ENCODE results near the gene TMEM59.
"Not testable (repeated sequence)": the region's sequence is repeated elsewhere in the genome, so short reads cannot be mapped to it uniquely, and the experiment has no call there.

The TMEM59 gene

GRCh38 chr1:54024811-54025210 is 28.2 kb downstream of the TMEM59 start:
- POLR2A ChIA-PET; CTCF ChIA-PET; H3K4me3 ChIP-seq (ENCODE audit: control insufficient read depth in 1 of 7, extremely low read depth in 1 of 7, insufficient read depth in 4 of 7, low read depth in 2 of 7, low read length in 6 of 7); H3K9me3 ChIP-seq (ENCODE audit: control extremely low read depth in 1 of 5, control insufficient read depth in 4 of 5, insufficient read depth in 2 of 5, low read depth in 1 of 5, low read length in 4 of 5); H3K27me3 ChIP-seq (replicated peaks in 2 of 5; ENCODE audit: control insufficient read depth in 4 of 5, insufficient read depth in 5 of 5, low read length in 4 of 5); DNase-seq; H3K36me3 ChIP-seq (ENCODE audit: control insufficient read depth in 4 of 4, insufficient read depth in 4 of 4, low read length in 3 of 4); H3K27ac ChIP-seq (ENCODE audit: insufficient read depth in 1 of 2, low read depth in 1 of 2, low read length in 2 of 2, poor library complexity in 1 of 2, severe bottlenecking in 2 of 2); H3K4me1 ChIP-seq (ENCODE audit: control extremely low read depth in 1 of 4, control insufficient read depth in 4 of 4, insufficient read depth in 4 of 4, low read length in 3 of 4): not testable (repeated sequence)
- no CpG with 5 or more reads among the region's 1 CpG for WGBS (ENCODE audit: insufficient coverage)

GRCh38 chr1:54024358-54024757 is 28.6 kb downstream of the TMEM59 start:
- no peaks in the 10 kb centered on the region for H3K27me3 ChIP-seq (replicated peaks in 2 of 5; ENCODE audit: control insufficient read depth in 4 of 5, insufficient read depth in 5 of 5, low read length in 4 of 5)
- H3K36me3 ChIP-seq (ENCODE audit: control insufficient read depth in 4 of 4, insufficient read depth in 4 of 4, low read length in 3 of 4): peaks cover 0 to 8% (median 3%) of the 10 kb centered on the region in 4 experiments
- 92% methylated on average over 1 of the region's 2 CpGs for WGBS (ENCODE audit: insufficient coverage)
- no peak overlapping the region for H3K4me3 ChIP-seq (ENCODE audit: control insufficient read depth in 1 of 7, extremely low read depth in 1 of 7, insufficient read depth in 4 of 7, low read depth in 2 of 7, low read length in 6 of 7)
- no peak overlapping the region for H3K27ac ChIP-seq (ENCODE audit: insufficient read depth in 1 of 2, low read depth in 1 of 2, low read length in 2 of 2, poor library complexity in 1 of 2, severe bottlenecking in 2 of 2)
- DNase-seq: no peak
- H3K9me3 ChIP-seq (ENCODE audit: control extremely low read depth in 1 of 5, control insufficient read depth in 4 of 5, insufficient read depth in 2 of 5, low read depth in 1 of 5, low read length in 4 of 5): no peaks in the 10 kb centered on the region
- ChIA-PET POLR2A (no interaction called here), CTCF (no interaction called here)
- no peaks in the 10 kb centered on the region for H3K4me1 ChIP-seq (ENCODE audit: control extremely low read depth in 1 of 4, control insufficient read depth in 4 of 4, insufficient read depth in 4 of 4, low read length in 3 of 4)

- 97% methylated on average over 7 of the region's 10 CpGs for WGBS (ENCODE audit: insufficient coverage)
These were observed 33.3 kb downstream of the TMEM59 start for GRCh38 chr1:54019562-54020176.

GRCh38 chr1:54018635-54019034 is 34.4 kb downstream of the TMEM59 start:
- 96% methylated on average over 4 of the region's 5 CpGs for WGBS (ENCODE audit: insufficient coverage)
- H3K27ac ChIP-seq (ENCODE audit: insufficient read depth in 1 of 2, low read depth in 1 of 2, low read length in 2 of 2, poor library complexity in 1 of 2, severe bottlenecking in 2 of 2): no peak overlapping the region
- DNase-seq: no peak
- no peaks in the 10 kb centered on the region for H3K4me1 ChIP-seq (ENCODE audit: control extremely low read depth in 1 of 4, control insufficient read depth in 4 of 4, insufficient read depth in 4 of 4, low read length in 3 of 4)
- POLR2A ChIA-PET: no interaction called here
- H3K27me3 ChIP-seq (replicated peaks in 2 of 5; ENCODE audit: control insufficient read depth in 4 of 5, insufficient read depth in 5 of 5, low read length in 4 of 5): no peaks in the 10 kb centered on the region
- H3K36me3 ChIP-seq (ENCODE audit: control insufficient read depth in 4 of 4, insufficient read depth in 4 of 4, low read length in 3 of 4): no peaks in the 10 kb centered on the region
- no peaks in the 10 kb centered on the region for H3K9me3 ChIP-seq (ENCODE audit: control extremely low read depth in 1 of 5, control insufficient read depth in 4 of 5, insufficient read depth in 2 of 5, low read depth in 1 of 5, low read length in 4 of 5)
- H3K4me3 ChIP-seq (ENCODE audit: control insufficient read depth in 1 of 7, extremely low read depth in 1 of 7, insufficient read depth in 4 of 7, low read depth in 2 of 7, low read length in 6 of 7): no peak overlapping the region
- CTCF ChIA-PET: no interaction called here

More at GRCh38 chr1:54019562-54020176, 33.3 kb downstream of the TMEM59 start:
- H3K27me3 ChIP-seq (replicated peaks in 2 of 5; ENCODE audit: control insufficient read depth in 4 of 5, insufficient read depth in 5 of 5, low read length in 4 of 5); H3K9me3 ChIP-seq (ENCODE audit: control extremely low read depth in 1 of 5, control insufficient read depth in 4 of 5, insufficient read depth in 2 of 5, low read depth in 1 of 5, low read length in 4 of 5); H3K4me1 ChIP-seq (ENCODE audit: control extremely low read depth in 1 of 4, control insufficient read depth in 4 of 4, insufficient read depth in 4 of 4, low read length in 3 of 4); H3K36me3 ChIP-seq (ENCODE audit: control insufficient read depth in 4 of 4, insufficient read depth in 4 of 4, low read length in 3 of 4); DNase-seq; CTCF ChIA-PET; H3K27ac ChIP-seq (ENCODE audit: insufficient read depth in 1 of 2, low read depth in 1 of 2, low read length in 2 of 2, poor library complexity in 1 of 2, severe bottlenecking in 2 of 2); H3K4me3 ChIP-seq (ENCODE audit: control insufficient read depth in 1 of 7, extremely low read depth in 1 of 7, insufficient read depth in 4 of 7, low read depth in 2 of 7, low read length in 6 of 7); POLR2A ChIA-PET: not testable (repeated sequence)

GRCh38 chr1:54017979-54018378 is 35.0 kb downstream of the TMEM59 start, which contains the start of gene LDLRAD1:
Gene LDLRAD1, minus strand, starts transcription at chr1:54018186. Its CDS starts 74 bp downstream, at chr1:54018112.
- WGBS (ENCODE audit: insufficient coverage): 58% methylated on average over 3 of the region's 6 CpGs
- no peak within 1 kb of the TSS for H3K27ac ChIP-seq (ENCODE audit: insufficient read depth in 1 of 2, low read depth in 1 of 2, low read length in 2 of 2, poor library complexity in 1 of 2, severe bottlenecking in 2 of 2)
- no peak for DNase-seq
- POLR2A ChIA-PET: no interaction called here
- H3K36me3 ChIP-seq (ENCODE audit: control insufficient read depth in 4 of 4, insufficient read depth in 4 of 4, low read length in 3 of 4): no peaks in the 10 kb centered on the region
- CTCF ChIA-PET: no interaction called here
- no peak within 1 kb of the TSS for H3K4me3 ChIP-seq (ENCODE audit: control insufficient read depth in 1 of 7, extremely low read depth in 1 of 7, insufficient read depth in 4 of 7, low read depth in 2 of 7, low read length in 6 of 7)
- no peaks in the 10 kb centered on the region for H3K9me3 ChIP-seq (ENCODE audit: control extremely low read depth in 1 of 5, control insufficient read depth in 4 of 5, insufficient read depth in 2 of 5, low read depth in 1 of 5, low read length in 4 of 5)
- H3K27me3 ChIP-seq (replicated peaks in 2 of 5; ENCODE audit: control insufficient read depth in 4 of 5, insufficient read depth in 5 of 5, low read length in 4 of 5): no peaks in the 10 kb centered on the region
- no peaks in the 10 kb centered on the region for H3K4me1 ChIP-seq (ENCODE audit: control extremely low read depth in 1 of 4, control insufficient read depth in 4 of 4, insufficient read depth in 4 of 4, low read length in 3 of 4)

GRCh38 chr1:54016343-54017282 is 36.4 kb downstream of the TMEM59 start:
- CTCF ChIA-PET: no interaction called here
- no peak for DNase-seq
- no peaks in the 10 kb centered on the region for H3K27me3 ChIP-seq (replicated peaks in 2 of 5; ENCODE audit: control insufficient read depth in 4 of 5, insufficient read depth in 5 of 5, low read length in 4 of 5)
- 92% methylated on average over 6 of the region's 8 CpGs for WGBS (ENCODE audit: insufficient coverage)
- POLR2A ChIA-PET: no interaction called here
- no peaks in the 10 kb centered on the region for H3K9me3 ChIP-seq (ENCODE audit: control extremely low read depth in 1 of 5, control insufficient read depth in 4 of 5, insufficient read depth in 2 of 5, low read depth in 1 of 5, low read length in 4 of 5)
- H3K27ac ChIP-seq (ENCODE audit: insufficient read depth in 1 of 2, low read depth in 1 of 2, low read length in 2 of 2, poor library complexity in 1 of 2, severe bottlenecking in 2 of 2): no peak overlapping the region
- no peaks in the 10 kb centered on the region for H3K4me1 ChIP-seq (ENCODE audit: control extremely low read depth in 1 of 4, control insufficient read depth in 4 of 4, insufficient read depth in 4 of 4, low read length in 3 of 4)
- H3K4me3 ChIP-seq (ENCODE audit: control insufficient read depth in 1 of 7, extremely low read depth in 1 of 7, insufficient read depth in 4 of 7, low read depth in 2 of 7, low read length in 6 of 7): no peak overlapping the region
- H3K36me3 ChIP-seq (ENCODE audit: control insufficient read depth in 4 of 4, insufficient read depth in 4 of 4, low read length in 3 of 4): no peaks in the 10 kb centered on the region

- POLR2A ChIA-PET: no interaction called here
- 82% methylated on average over 15 of the region's 17 CpGs for WGBS (ENCODE audit: insufficient coverage)
- Histone ChIP-seq H3K4me1 (ENCODE audit: control extremely low read depth in 1 of 4, control insufficient read depth in 4 of 4, insufficient read depth in 4 of 4, low read length in 3 of 4) (no peaks in the 10 kb centered on the region), H3K27me3 (replicated peaks in 2 of 5; ENCODE audit: control insufficient read depth in 4 of 5, insufficient read depth in 5 of 5, low read length in 4 of 5) (no peaks in the 10 kb centered on the region), H3K36me3 (ENCODE audit: control insufficient read depth in 4 of 4, insufficient read depth in 4 of 4, low read length in 3 of 4) (no peaks in the 10 kb centered on the region), H3K9me3 (ENCODE audit: control extremely low read depth in 1 of 5, control insufficient read depth in 4 of 5, insufficient read depth in 2 of 5, low read depth in 1 of 5, low read length in 4 of 5) (no peaks in the 10 kb centered on the region), H3K4me3 (ENCODE audit: control insufficient read depth in 1 of 7, extremely low read depth in 1 of 7, insufficient read depth in 4 of 7, low read depth in 2 of 7, low read length in 6 of 7) (no peak overlapping the region), H3K27ac (ENCODE audit: insufficient read depth in 1 of 2, low read depth in 1 of 2, low read length in 2 of 2, poor library complexity in 1 of 2, severe bottlenecking in 2 of 2) (no peak overlapping the region)
- CTCF ChIA-PET: no interaction called here
- DNase-seq: no peak
These were observed 38.9 kb downstream of the TMEM59 start for GRCh38 chr1:54014009-54014629.
